ENCODE results near the gene CHTOP. TPM values are rescaled to one million over a fixed set of nuclear protein-coding genes. Genes with fewer than 3 reads are reported as not detected.

Gene CHTOP
- total and polyA plus RNA-seq, 2 of the 13 experiments (the other 11 are each of a cell fraction or from before 2014, with no cell fraction given), result 38.0 to 51.9 TPM

GRCh38 chr1:153588482-153588881 lies 45.4 kb upstream of the CHTOP start (continued):
- TF ChIP-seq ZNF225 (CRISPR knock-in tag; IDR thresholded peaks at IDR 0.05) (no peak), ZBTB1 (CRISPR knock-in tag; IDR thresholded peaks at IDR 0.05; ENCODE audit: borderline replicate concordance) (no peak), ZFP82 (CRISPR knock-in tag; IDR thresholded peaks at IDR 0.05; ENCODE audit: borderline replicate concordance) (no peak)

DNA sequence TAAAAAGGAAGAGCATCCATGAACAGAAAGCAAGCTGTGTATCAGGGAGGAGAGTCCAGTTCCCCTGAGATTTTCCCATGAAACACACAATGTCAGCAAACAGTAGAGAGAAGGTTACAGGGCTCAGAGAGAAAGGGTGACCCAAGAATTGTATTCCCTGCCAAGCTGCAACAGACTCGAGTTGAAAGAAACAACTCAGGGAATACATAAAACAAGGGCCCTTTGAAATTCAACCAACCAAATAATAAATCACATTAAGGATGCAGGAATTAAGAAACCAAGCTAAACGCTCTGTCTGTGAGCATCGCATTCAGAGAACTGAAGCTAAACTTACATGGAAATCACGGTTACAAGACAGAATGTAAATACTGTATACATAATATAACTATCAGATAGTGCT lies 41.1 kb upstream of the CHTOP start:
- Histone ChIP-seq H3K36me3 (replicated peaks in 1 of 2; ENCODE audit: control insufficient read depth in 1 of 2, insufficient read depth in 2 of 2, low read length in 2 of 2) (no peaks in the 10 kb centered on the region), H2AFZ (ENCODE audit: low read length) (no peak overlapping the region), H4K20me1 (ENCODE audit: insufficient read depth, low read length) (no peaks in the 10 kb centered on the region), H3K4me2 (ENCODE audit: low read depth, low read length) (no peak overlapping the region), H3K9ac (ENCODE audit: insufficient read depth, low read depth, low read length) (no peak overlapping the region), H3K4me3 (replicated peaks in 1 of 3; ENCODE audit: insufficient read depth in 1 of 3, low read depth in 2 of 3, low read length in 3 of 3) (no peak overlapping the region), H3K79me2 (ENCODE audit: insufficient read depth, low read length) (no peaks in the 10 kb centered on the region), H3K9me3 (ENCODE audit: low read length) (no peaks in the 10 kb centered on the region), H3K27me3 (ENCODE audit: control insufficient read depth in 1 of 2, insufficient read depth in 2 of 2, low read length in 2 of 2) (0 out of 5 replicates have a peak, but pooled peaks cover 0 to 1% of the 10 kb centered on the region in 2 experiments), H3K27ac (ENCODE audit: extremely low read length, insufficient read depth, low read length) (no peak overlapping the region), H3K4me1 (ENCODE audit: insufficient read depth, low read length) (peaks cover 10% of the 10 kb centered on the region; the same call in 1 of the 2 replicates)
- no TSS peak for BruUV-seq (replicated peaks)
- DNase-seq (ENCODE audit: low spot score) (no peak), ATAC-seq (no peak; the same call in 2 of the 3 replicates), FAIRE-seq (no peak)
- in situ Hi-C loops (cut with HindIII; ENCODE audit: extremely low pct_ligation_motif_present, low pct_unique_long_range_greater_than_20kb), result no loop called here
- ChIA-PET CTCF (ENCODE audit: low intra/inter-chr PET ratio, low total read pairs) (no interaction called here), POLR2A (interaction anchor here (1.1 to 3.0 kb wide), 2 partner anchors 16 to 34 kb away, joined by 4 to 12 read pairs; partner anchors contain the start of gene S100A13)
- intact Hi-C loops (cut with micrococcal nuclease; ENCODE audit: unreplicated experiment), result no loop called here
- TF ChIP-seq RXRB (CRISPR knock-in tag; IDR thresholded peaks at IDR 0.05; ENCODE audit: borderline replicate concordance) (no peak), KLF15 (CRISPR knock-in tag; IDR thresholded peaks at IDR 0.05; ENCODE audit: borderline replicate concordance) (no peak), ZNF577 (CRISPR knock-in tag; IDR thresholded peaks at IDR 0.05; ENCODE audit: borderline replicate concordance, low read depth) (no peak), RAD51 (IDR thresholded peaks at IDR 0.05; ENCODE audit: borderline replicate concordance) (no peak), HBP1 (CRISPR knock-in tag; IDR thresholded peaks at IDR 0.05; ENCODE audit: low read depth) (no peak), THAP11 (CRISPR knock-in tag; IDR thresholded peaks at IDR 0.05) (no peak), ZNF329 (CRISPR knock-in tag; IDR thresholded peaks at IDR 0.05; ENCODE audit: low read depth) (no peak), MTA1 (CRISPR knock-in tag; IDR thresholded peaks at IDR 0.05; ENCODE audit: borderline replicate concordance) (no peak), ZNF720 (CRISPR knock-in tag; IDR thresholded peaks at IDR 0.05) (no peak), ZNF660 (CRISPR knock-in tag; IDR thresholded peaks at IDR 0.05; ENCODE audit: borderline replicate concordance, low read depth) (no peak), TBX3 (IDR thresholded peaks at IDR 0.05; ENCODE audit: borderline replicate concordance) (no peak), ZNF343 (CRISPR knock-in tag; IDR thresholded peaks at IDR 0.05) (no peak)
- 48% methylated on average over 4 of the region's 4 CpGs for WGBS (ENCODE audit: low lambda C conversion rate)

Measured in HepG2 (cell line).